Measurements from ENCODE around the gene MAP3K14.
A peak's percentile ranks its signal among the peaks of the same experiment; 100 is the strongest.

MAP3K14 gene

DNA sequence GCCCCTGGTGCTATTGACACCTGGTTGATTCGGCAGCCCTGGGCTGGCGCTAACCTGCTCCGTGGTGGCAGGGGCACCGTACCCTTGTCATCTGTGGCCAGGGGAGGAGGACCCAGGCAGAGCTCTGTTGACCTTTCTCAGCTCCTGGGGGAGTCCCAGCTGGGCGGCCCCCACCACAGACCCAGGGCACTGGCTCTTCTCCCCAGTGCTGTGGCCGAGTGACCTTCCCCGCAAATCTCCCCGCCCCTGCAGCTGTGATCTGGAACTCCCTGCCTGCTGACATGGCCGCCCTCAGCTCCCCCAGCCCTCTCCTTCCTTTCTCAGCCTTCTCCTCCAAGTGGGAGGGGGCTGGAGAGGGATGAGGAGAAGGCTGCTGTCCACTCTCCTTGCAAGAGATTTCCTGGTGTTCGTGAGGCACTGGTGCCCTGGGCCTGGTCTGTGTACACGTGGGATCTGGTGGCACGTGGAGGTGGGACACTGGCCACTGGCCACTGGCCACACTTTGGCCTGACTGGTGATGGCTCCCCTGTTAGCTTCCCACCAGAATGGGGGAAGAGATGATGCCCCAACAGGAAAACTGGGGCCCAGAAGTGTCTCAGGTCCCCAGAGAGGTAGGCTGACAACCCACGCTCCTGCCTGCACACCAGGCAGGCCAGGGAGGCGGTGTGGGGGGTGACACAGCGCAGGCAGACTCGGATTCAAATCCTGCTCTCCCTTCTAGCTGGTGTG lies 87.0 kb downstream of the MAP3K14 start:
- Histone ChIP-seq H3K27me3 (ENCODE audit: control insufficient read depth, insufficient read depth, low read length) (peaks cover 1% of the 10 kb centered on the region), H3K9ac (ENCODE audit: low read depth, low read length) (no peak overlapping the region), H3K4me3 (ENCODE audit: low read depth, low read length) (no peak overlapping the region)

DNA sequence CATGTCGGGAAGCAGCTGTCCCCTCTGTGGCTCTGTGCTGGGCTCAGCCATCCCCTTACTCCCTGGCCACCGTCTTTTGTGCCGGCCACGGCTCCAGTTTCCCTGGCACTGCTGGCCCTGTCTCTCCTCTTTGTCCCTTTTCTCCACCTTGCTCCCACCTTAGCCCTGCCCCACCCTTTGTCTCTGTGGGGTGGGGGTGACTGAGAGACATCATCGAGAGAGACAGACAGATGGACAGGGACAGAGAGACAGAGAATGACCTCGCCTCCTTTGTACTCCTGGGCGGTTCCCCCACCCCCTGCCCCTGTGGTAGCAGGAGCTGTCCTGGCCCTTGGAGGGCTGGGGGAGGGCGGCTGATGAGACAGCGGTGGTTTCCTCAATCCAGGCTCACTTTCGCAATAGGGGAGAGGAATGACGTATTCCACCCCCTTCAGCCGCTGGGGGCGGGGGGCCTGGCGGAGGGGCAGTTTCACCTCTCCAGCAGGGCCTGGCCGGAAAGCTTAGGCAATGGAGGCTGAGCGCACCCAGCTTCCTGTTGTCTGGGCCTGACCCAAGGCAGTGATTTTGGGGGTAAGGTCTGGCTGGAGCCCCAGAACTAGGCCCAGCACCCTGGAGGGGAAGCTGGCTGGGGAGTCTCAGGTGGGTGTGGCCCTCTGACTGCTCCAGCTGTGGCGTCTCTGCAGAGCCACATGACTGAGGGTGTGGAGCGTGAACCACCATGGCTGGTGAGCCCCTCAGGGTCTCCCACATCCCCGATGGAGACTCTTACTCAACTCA lies 87.9 kb downstream of the MAP3K14 start:
- Histone ChIP-seq H3K4me1 (ENCODE audit: control insufficient read depth, insufficient read depth, low read length) (peaks cover 15% of the 10 kb centered on the region), H3K4me3 (ENCODE audit: low read depth, low read length) (peak overlapping the region; percentile 27), H3K9me3 (ENCODE audit: control insufficient read depth, insufficient read depth, low read length) (no peaks in the 10 kb centered on the region), H3K9ac (ENCODE audit: low read depth, low read length) (no peak overlapping the region), H3K36me3 (ENCODE audit: control insufficient read depth, insufficient read depth, low read length) (no peaks in the 10 kb centered on the region), H3K27me3 (ENCODE audit: control insufficient read depth, insufficient read depth, low read length) (peaks cover 4% of the 10 kb centered on the region)

More for the DNA sequence above, 87.0 kb downstream of the MAP3K14 start:
- H3K9me3 ChIP-seq (ENCODE audit: control insufficient read depth, insufficient read depth, low read length), result no peaks in the 10 kb centered on the region
- H3K4me1 ChIP-seq (ENCODE audit: control insufficient read depth, insufficient read depth, low read length), result peaks cover 15% of the 10 kb centered on the region
- peaks cover 2% of the 10 kb centered on the region for H3K36me3 ChIP-seq (ENCODE audit: control insufficient read depth, insufficient read depth, low read length)

DNA sequence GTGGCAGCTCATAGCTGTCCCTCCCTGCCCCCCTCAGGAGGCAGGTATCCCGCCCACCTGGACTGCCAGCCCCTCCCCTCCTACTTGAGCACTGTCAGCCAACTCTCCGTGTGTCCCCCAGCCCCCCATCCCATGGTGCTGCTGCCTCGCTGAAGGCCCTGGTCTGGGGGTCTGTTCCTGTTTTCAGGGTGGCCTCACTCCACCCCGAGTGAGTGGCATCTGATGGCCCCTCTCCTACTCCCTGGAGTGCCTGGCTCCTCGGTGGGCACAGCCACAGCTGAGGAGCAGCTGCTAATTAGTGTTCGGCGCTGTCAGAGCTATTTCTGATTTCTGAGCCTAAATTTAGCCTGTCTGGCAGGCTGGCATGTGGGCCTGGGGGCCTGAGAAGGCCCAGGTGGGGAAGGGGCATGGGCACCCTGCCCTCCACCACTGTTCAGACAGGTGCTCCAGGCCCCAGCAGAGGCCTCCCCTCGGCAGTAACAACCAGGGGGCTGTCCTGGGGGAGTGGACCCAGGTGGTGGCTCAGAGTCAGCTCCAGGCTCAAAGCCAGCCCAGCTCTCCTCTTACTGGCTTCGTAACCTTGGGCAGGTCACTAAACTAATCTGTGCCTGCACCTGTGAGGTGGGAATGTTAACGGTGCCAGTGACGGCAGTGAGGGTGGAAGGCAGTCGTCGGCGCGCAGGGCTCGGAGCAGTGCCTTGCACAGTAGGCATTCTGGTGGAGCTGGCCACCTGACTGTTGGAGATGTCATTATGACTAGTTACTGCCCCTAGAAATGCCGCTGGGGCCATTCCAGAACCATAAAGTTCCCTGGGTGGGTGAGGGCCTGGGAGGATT lies 88.7 kb downstream of the MAP3K14 start:
- H3K4me1 ChIP-seq (ENCODE audit: control insufficient read depth, insufficient read depth, low read length), result peaks cover 15% of the 10 kb centered on the region
- H3K36me3 ChIP-seq (ENCODE audit: control insufficient read depth, insufficient read depth, low read length), result no peaks in the 10 kb centered on the region
- no peaks in the 10 kb centered on the region for H3K9me3 ChIP-seq (ENCODE audit: control insufficient read depth, insufficient read depth, low read length)
- no peak overlapping the region for H3K9ac ChIP-seq (ENCODE audit: low read depth, low read length)
- no peak overlapping the region for H3K4me3 ChIP-seq (ENCODE audit: low read depth, low read length)
- peaks cover 13% of the 10 kb centered on the region for H3K27me3 ChIP-seq (ENCODE audit: control insufficient read depth, insufficient read depth, low read length)

- Histone ChIP-seq H3K4me3 (ENCODE audit: low read depth, low read length) (no peak overlapping the region), H3K4me1 (ENCODE audit: control insufficient read depth, insufficient read depth, low read length) (peaks cover 17% of the 10 kb centered on the region), H3K36me3 (ENCODE audit: control insufficient read depth, insufficient read depth, low read length) (no peaks in the 10 kb centered on the region), H3K9me3 (ENCODE audit: control insufficient read depth, insufficient read depth, low read length) (no peaks in the 10 kb centered on the region), H3K27me3 (ENCODE audit: control insufficient read depth, insufficient read depth, low read length) (peaks cover 19% of the 10 kb centered on the region), H3K9ac (ENCODE audit: low read depth, low read length) (no peak overlapping the region)
Observed at GRCh38 chr17:45227101-45227925, 89.5 kb downstream of the MAP3K14 start.

- H3K4me1 ChIP-seq (ENCODE audit: control insufficient read depth, insufficient read depth, low read length), result peaks cover 17% of the 10 kb centered on the region
- no peaks in the 10 kb centered on the region for H3K36me3 ChIP-seq (ENCODE audit: control insufficient read depth, insufficient read depth, low read length)
- no peaks in the 10 kb centered on the region for H3K9me3 ChIP-seq (ENCODE audit: control insufficient read depth, insufficient read depth, low read length)
- no peak overlapping the region for H3K4me3 ChIP-seq (ENCODE audit: low read depth, low read length)
- no peak overlapping the region for H3K9ac ChIP-seq (ENCODE audit: low read depth, low read length)
- peaks cover 19% of the 10 kb centered on the region for H3K27me3 ChIP-seq (ENCODE audit: control insufficient read depth, insufficient read depth, low read length)
Observed at GRCh38 chr17:45226576-45226975, 90.2 kb downstream of the MAP3K14 start.

DNA sequence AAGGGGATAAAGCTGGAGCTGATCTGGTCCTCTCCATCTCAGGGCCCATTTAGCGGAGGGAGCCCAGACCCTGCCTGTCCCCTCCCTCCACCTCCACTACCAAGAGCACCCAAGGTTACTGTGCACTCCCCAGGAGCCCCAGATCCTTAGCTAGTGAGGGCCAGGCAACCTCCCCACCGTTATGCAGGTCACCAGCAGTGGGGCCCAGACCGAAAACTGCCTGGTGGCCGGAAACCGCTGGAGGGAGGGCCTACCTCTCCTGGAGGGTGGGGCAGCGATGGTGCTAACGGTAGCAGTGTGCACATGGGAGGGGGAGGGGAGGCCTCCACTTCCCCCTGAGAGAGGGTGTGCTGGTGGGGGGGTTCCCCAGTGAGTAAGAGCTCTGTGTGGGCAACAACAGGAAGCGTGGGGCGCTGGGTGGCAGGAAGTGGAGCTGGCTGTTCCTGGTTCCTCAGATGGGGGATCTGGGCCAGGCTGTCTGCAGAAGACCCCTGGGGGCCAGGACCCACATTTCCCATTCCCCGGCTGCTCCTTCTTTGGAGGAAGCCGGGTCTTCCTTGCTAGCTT lies 90.8 kb downstream of the MAP3K14 start:
- H3K4me3 ChIP-seq (ENCODE audit: low read depth, low read length), result no peak overlapping the region
- H3K27me3 ChIP-seq (ENCODE audit: control insufficient read depth, insufficient read depth, low read length), result peaks cover 21% of the 10 kb centered on the region
- H3K4me1 ChIP-seq (ENCODE audit: control insufficient read depth, insufficient read depth, low read length), result peaks cover 17% of the 10 kb centered on the region
- H3K9ac ChIP-seq (ENCODE audit: low read depth, low read length), result no peak overlapping the region
- no peaks in the 10 kb centered on the region for H3K36me3 ChIP-seq (ENCODE audit: control insufficient read depth, insufficient read depth, low read length)
- no peaks in the 10 kb centered on the region for H3K9me3 ChIP-seq (ENCODE audit: control insufficient read depth, insufficient read depth, low read length)

DNA sequence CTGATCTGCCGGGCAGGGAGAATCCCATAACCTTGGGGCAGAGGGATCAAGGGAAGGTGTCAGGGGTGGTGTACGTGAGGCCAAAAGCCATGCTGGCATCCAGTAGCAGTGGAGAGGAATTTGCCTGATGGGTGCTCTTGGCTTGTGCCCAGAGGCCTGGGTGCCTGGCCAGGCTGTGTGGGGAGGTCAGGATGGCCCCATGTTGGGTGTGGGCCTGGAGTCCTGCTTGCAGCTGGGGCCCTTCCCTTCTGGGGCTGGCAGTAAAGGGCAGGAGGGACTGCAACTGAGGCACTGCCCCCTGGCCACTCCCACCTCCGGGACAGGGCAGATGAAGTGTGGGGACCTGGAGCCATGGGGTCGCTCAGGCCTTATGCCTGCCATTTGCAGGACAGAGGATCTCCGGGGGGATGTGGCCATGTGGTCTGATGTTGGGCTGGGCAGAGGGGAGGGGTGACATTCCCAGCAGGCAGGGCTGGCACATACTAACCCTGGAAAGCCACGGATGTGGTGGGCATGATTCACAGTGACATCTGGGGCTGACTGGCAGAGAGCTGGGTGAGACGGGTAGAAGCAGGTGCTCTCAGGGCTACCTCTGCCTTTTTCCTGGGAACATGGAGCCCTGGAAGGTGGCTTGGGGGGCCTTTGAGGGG lies 91.6 kb downstream of the MAP3K14 start:
- no peak overlapping the region for H3K9ac ChIP-seq (ENCODE audit: low read depth, low read length)
- no peaks in the 10 kb centered on the region for H3K9me3 ChIP-seq (ENCODE audit: control insufficient read depth, insufficient read depth, low read length)
- peaks cover 17% of the 10 kb centered on the region for H3K4me1 ChIP-seq (ENCODE audit: control insufficient read depth, insufficient read depth, low read length)
- no peak overlapping the region for H3K4me3 ChIP-seq (ENCODE audit: low read depth, low read length)
- peaks cover 30% of the 10 kb centered on the region for H3K27me3 ChIP-seq (ENCODE audit: control insufficient read depth, insufficient read depth, low read length)
- H3K36me3 ChIP-seq (ENCODE audit: control insufficient read depth, insufficient read depth, low read length), result no peaks in the 10 kb centered on the region

DNA sequence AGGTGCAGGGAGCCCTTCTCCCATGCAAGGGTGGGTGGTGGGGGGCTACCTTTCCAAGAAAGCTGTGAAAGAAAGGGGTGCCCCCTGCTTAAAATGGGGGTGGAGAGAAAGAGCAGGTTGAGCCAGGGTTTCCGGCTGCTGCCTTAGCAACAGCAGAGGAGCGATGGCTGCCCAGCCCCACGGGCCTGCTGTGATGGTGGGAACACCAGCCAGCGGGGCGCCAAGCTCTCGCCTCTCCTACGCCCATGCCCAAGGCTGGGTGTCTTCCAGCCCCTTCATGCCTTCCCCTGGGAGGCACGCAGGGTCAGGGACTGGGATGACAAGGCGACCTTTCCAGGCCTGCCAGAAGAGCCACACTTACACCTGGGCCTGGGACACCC lies 92.2 kb downstream of the MAP3K14 start:
- H3K27me3 ChIP-seq (ENCODE audit: control insufficient read depth, insufficient read depth, low read length), result peaks cover 35% of the 10 kb centered on the region
- H3K9me3 ChIP-seq (ENCODE audit: control insufficient read depth, insufficient read depth, low read length), result no peaks in the 10 kb centered on the region
- H3K36me3 ChIP-seq (ENCODE audit: control insufficient read depth, insufficient read depth, low read length), result no peaks in the 10 kb centered on the region
- H3K9ac ChIP-seq (ENCODE audit: low read depth, low read length), result no peak overlapping the region
- H3K4me3 ChIP-seq (ENCODE audit: low read depth, low read length), result no peak overlapping the region
- H3K4me1 ChIP-seq (ENCODE audit: control insufficient read depth, insufficient read depth, low read length), result peaks cover 17% of the 10 kb centered on the region

DNA sequence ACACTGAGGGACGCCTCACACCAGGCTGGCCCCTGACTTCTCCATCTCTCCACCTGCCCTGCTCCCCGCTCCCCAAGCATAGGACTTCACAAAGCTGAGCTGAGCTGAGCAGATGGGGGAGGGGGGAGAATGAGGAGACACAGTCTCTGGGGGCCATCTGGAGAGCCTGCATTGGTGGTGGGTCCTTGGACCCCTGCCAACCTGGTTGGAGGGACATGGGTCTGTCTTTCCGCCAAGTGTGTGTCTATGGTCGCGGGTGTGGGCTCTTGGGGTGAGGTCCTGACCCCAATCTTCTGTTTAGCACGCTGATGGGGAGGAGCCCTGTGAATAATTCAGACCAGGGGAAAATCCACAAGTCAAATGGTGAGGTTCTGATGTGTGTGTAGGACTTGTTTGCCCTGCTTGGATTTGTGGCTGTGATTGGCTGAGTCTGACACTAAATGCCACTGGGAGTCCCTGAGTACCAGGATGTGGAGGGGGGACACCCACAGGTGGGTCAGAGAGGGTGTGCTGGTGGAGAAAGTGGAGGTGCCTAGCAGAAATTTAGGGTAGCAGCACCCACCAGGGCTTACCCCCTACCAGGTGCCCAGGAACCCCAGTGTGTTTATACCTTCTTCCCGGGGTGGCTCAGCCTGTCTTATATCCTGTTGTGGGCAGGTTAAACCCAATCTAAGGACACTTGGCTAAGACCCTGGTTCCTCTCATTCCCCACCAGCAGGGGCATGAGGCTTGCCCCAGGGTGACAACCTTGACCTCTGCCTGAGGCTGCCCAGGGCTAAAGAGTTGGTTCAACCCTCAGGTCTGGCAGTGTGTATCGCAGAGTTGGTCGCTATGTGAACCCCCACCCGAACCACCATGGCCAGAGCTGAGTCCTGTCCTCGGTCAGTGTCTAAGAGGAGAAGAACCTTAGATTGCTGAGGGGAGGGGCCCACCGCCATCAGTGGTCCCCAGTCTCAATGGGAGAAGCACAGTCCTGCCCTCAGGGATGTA lies 93.0 kb downstream of the MAP3K14 start:
- Histone ChIP-seq H3K9me3 (ENCODE audit: control insufficient read depth, insufficient read depth, low read length) (no peaks in the 10 kb centered on the region), H3K4me1 (ENCODE audit: control insufficient read depth, insufficient read depth, low read length) (peaks cover 13% of the 10 kb centered on the region), H3K27me3 (ENCODE audit: control insufficient read depth, insufficient read depth, low read length) (peaks cover 40% of the 10 kb centered on the region), H3K4me3 (ENCODE audit: low read depth, low read length) (no peak overlapping the region), H3K36me3 (ENCODE audit: control insufficient read depth, insufficient read depth, low read length) (no peaks in the 10 kb centered on the region), H3K9ac (ENCODE audit: low read depth, low read length) (no peak overlapping the region)
